ENCODE results near the gene COPS6. TPM values are rescaled to one million over a fixed set of nuclear protein-coding genes. Genes with fewer than 3 reads are reported as not detected.

The COPS6 gene
- total and polyA plus RNA-seq, 2 experiments from 2014 or later = 69.6 to 315 TPM

DNA sequence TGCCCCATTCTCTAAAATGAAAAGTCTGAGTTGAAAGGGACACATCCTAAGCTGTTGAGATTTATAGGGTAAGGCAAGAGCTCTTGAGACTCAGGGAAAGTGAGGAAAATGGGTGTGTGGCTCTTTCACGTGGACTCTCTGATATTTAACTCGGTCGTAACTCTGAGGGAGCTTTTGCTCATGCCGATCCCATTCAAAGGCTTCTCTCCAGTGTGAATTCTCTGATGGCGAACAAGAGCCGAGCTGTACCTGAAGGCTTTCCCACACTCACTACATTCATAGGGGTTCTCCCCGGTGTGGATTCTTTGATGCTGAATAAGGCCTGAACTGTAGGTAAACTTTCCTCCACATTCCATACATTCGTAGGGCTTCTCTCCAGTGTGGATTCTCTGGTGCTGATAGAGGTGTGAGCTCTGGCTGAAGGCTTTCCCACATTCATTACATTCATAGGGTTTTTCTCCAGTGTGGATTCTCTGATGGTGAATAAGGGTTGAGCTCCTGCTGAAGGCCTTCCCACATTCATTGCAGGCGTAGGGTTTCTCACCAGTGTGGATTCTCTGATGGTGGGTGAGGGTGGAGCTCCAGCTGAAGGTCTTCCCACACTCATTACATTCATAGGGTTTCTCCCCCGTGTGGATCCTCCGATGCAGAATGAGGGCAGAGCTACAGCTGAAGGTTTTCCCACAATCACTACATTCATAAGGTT lies 17.6 kb upstream of the COPS6 start:
- Histone ChIP-seq H3K27me3 (no peaks in the 10 kb centered on the region), H3K4me3 (no peak overlapping the region), H3K9me3 (ENCODE audit: low read depth) (peaks cover 6% of the 10 kb centered on the region), H3K36me3 (peaks cover 64% of the 10 kb centered on the region), H3K4me1 (ENCODE audit: low read depth) (no peaks in the 10 kb centered on the region), H3K27ac (no peak overlapping the region)
- no peak for DNase-seq (ENCODE audit: low read depth in 1 of 2, low spot score in 1 of 2)
- TF ChIP-seq, protein P1, sequence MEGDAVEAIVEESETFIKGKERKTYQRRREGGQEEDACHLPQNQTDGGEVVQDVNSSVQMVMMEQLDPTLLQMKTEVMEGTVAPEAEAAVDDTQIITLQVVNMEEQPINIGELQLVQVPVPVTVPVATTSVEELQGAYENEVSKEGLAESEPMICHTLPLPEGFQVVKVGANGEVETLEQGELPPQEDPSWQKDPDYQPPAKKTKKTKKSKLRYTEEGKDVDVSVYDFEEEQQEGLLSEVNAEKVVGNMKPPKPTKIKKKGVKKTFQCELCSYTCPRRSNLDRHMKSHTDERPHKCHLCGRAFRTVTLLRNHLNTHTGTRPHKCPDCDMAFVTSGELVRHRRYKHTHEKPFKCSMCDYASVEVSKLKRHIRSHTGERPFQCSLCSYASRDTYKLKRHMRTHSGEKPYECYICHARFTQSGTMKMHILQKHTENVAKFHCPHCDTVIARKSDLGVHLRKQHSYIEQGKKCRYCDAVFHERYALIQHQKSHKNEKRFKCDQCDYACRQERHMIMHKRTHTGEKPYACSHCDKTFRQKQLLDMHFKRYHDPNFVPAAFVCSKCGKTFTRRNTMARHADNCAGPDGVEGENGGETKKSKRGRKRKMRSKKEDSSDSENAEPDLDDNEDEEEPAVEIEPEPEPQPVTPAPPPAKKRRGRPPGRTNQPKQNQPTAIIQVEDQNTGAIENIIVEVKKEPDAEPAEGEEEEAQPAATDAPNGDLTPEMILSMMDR (IDR thresholded peaks at IDR 0.05; ENCODE audit: low read depth, low read length) = no peak

DNA sequence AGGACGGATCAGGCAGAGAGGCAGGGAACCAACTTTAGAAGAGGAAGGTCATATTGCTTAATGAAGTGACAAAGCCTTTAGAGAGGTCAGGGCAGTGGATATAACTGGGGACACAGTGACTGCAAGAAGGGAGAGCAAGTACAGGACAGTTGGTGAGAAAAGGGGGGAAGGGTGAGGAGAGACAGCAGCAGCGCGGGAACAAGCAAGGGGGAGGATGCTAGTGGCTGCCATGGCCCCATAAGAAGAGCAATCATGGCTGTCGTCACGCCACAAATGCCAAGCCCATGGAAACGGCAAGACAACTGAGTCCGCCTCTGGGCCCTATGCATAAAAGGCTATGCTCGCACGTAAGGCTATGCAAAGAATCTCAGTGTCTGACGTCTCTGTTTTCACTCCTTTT lies 16.3 kb upstream of the COPS6 start:
- Histone ChIP-seq H3K36me3 (peaks cover 73% of the 10 kb centered on the region), H3K9me3 (ENCODE audit: low read depth) (peaks cover 6% of the 10 kb centered on the region), H3K27me3 (no peaks in the 10 kb centered on the region), H3K4me1 (ENCODE audit: low read depth) (no peaks in the 10 kb centered on the region), H3K4me3 (no peak overlapping the region), H3K27ac (no peak overlapping the region)
- DNase-seq (ENCODE audit: low read depth in 1 of 2, low spot score in 1 of 2) = no peak
- TF ChIP-seq, protein P1 (IDR thresholded peaks at IDR 0.05; ENCODE audit: low read depth, low read length) = no peak

DNA sequence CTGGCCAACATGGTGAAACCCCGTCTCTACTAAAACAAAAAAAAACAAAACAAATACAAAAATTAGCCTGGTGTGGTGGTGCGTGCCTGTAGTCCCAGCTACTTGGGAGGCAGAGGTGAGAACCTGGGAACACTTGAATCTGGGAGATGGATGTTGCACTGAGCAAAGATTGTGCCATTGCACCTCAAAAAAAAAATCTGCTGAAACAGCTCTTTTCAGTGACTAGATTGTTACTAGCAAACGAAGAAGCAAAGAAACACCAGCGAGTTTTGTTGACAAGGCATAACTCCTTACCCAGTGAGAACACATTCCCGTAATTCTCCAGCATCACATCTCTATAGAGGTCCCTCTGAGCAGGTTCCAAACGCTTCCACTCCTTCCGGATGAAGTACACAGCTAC lies 13.9 kb upstream of the COPS6 start:
- TF ChIP-seq, protein P1 (IDR thresholded peaks at IDR 0.05; ENCODE audit: low read depth, low read length) = no peak
- Histone ChIP-seq H3K27ac (no peak overlapping the region), H3K9me3 (ENCODE audit: low read depth) (peaks cover 6% of the 10 kb centered on the region), H3K4me1 (ENCODE audit: low read depth) (no peaks in the 10 kb centered on the region), H3K36me3 (peaks cover 77% of the 10 kb centered on the region), H3K4me3 (no peak overlapping the region), H3K27me3 (no peaks in the 10 kb centered on the region)
- DNase-seq (ENCODE audit: low read depth in 1 of 2, low spot score in 1 of 2) = no peak

DNA sequence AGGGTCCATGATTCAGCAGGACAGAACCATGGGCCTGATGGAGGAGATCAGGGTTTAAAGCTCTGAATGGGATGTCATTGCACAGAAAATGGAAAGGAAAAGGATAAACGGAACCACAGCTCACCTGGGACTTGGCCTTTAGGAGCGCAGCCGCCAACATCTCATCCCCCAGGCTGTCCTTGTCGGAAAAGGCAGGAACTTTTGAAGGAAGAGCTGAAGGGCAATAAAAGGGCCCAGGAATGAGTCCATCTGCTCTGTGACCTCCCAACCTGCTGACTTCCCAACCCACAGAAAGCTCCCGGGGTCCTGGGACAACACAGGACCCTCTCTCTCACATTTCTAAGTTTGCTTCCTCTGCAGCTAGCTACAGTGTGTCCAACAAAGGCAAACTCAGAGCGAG lies 13.4 kb upstream of the COPS6 start:
- H3K27me3 ChIP-seq = no peaks in the 10 kb centered on the region
- TF ChIP-seq, protein P1 (IDR thresholded peaks at IDR 0.05; ENCODE audit: low read depth, low read length) = no peak
- H3K4me1 ChIP-seq (ENCODE audit: low read depth) = peaks cover 5% of the 10 kb centered on the region
- peaks cover 71% of the 10 kb centered on the region for H3K36me3 ChIP-seq
- H3K4me3 ChIP-seq = no peak overlapping the region
- no peak for DNase-seq (ENCODE audit: low read depth in 1 of 2, low spot score in 1 of 2)
- no peak overlapping the region for H3K27ac ChIP-seq
- H3K9me3 ChIP-seq (ENCODE audit: low read depth) = peaks cover 6% of the 10 kb centered on the region

DNA sequence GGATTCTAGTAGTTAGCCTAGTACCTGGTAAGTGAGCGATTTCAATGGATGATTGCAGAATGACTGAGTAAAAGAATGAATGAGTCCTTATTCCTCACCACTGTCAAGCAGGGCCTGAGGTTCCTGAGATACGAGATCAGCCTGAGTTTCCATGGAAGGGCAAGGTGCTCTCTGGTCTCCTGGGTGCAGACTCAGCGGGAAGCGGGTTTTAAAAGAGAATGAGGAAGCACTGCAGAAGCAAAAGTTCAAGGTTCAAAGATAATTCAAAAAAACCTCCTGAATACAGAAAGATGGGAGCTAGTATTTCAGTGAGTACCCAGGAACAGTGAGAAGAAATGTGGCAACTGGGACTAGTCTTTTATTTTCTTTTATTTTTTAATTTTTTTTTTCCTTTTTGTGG lies 11.6 kb upstream of the COPS6 start:
- H3K9me3 ChIP-seq (ENCODE audit: low read depth) = no peaks in the 10 kb centered on the region
- H3K27me3 ChIP-seq = no peaks in the 10 kb centered on the region
- TF ChIP-seq, protein P1 (IDR thresholded peaks at IDR 0.05; ENCODE audit: low read depth, low read length) = no peak
- H3K4me1 ChIP-seq (ENCODE audit: low read depth) = peaks cover 9% of the 10 kb centered on the region
- H3K27ac ChIP-seq = no peak overlapping the region
- DNase-seq (ENCODE audit: low read depth in 1 of 2, low spot score in 1 of 2) = no peak
- peaks cover 53% of the 10 kb centered on the region for H3K36me3 ChIP-seq
- no peak overlapping the region for H3K4me3 ChIP-seq

Measured in cardiac muscle cell (in vitro differentiated cells and primary cell).